Activated T-cell treated with anti-CD3 and anti-CD28 coated beads, Interleukin-2, amount 50 U/mL, for 72 hours (primary cell): ENCODE data around the gene RADIL. TPM values are rescaled to one million over a fixed set of nuclear protein-coding genes. Genes with fewer than 3 reads are reported as not detected.

Source experiments
- ATAC-seq, 2 donors: fragments of 150-1000 bp; cut with Tn5 transposase; replicated peaks in 1 of 2; 2 replicates each; pipeline ENCODE4 v1.10.0; 2021; ENCODE audit warnings: moderate library complexity in 2 of 2, mild to moderate bottlenecking in 1 of 2
- DNase-seq, 2 donors: peaks; one replicate each; pipeline ENCODE4 v3.0.0; 2021 to 2022; ENCODE audit warnings: mixed read lengths in 1 of 2
- H3K27ac Mint-ChIP-seq: one replicate; pipeline ENCODE4 v1.8.0; 2022; ENCODE audit warnings: mild to moderate bottlenecking, moderate library complexity, mixed read lengths
- H3K27me3 Mint-ChIP-seq: one replicate; pipeline ENCODE4 v1.8.0; 2022; ENCODE audit warnings: low read depth, mixed read lengths
- H3K36me3 Mint-ChIP-seq, 2 donors: one replicate each; pipeline ENCODE4 v1.8.0; 2022; ENCODE audit warnings: mixed read lengths in 2 of 2, mild to moderate bottlenecking in 1 of 2; ENCODE audit not compliant: insufficient read depth in 2 of 2
- H3K4me1 Mint-ChIP-seq: one replicate; pipeline ENCODE4 v1.8.0; 2022; ENCODE audit warnings: low read depth, mixed read lengths
- H3K4me3 Mint-ChIP-seq, 2 donors: one replicate each; pipeline ENCODE4 v1.8.0; 2022; ENCODE audit warnings: mild to moderate bottlenecking in 2 of 2, mixed read lengths in 2 of 2, moderate library complexity in 2 of 2
- H3K9me3 Mint-ChIP-seq, 2 donors: one replicate each; pipeline ENCODE4 v1.8.0; 2022; ENCODE audit warnings: mixed read lengths in 2 of 2
- total RNA-seq, 2 donors: library from RNA; stranded (reverse); gene quantifications; one replicate each; pipeline ENCODE4 v1.2.3, GENCODE V29; 2022

RADIL gene
- total RNA-seq, 2 donors from 2014 or later: 0.50 to 0.53 TPM

DNA sequence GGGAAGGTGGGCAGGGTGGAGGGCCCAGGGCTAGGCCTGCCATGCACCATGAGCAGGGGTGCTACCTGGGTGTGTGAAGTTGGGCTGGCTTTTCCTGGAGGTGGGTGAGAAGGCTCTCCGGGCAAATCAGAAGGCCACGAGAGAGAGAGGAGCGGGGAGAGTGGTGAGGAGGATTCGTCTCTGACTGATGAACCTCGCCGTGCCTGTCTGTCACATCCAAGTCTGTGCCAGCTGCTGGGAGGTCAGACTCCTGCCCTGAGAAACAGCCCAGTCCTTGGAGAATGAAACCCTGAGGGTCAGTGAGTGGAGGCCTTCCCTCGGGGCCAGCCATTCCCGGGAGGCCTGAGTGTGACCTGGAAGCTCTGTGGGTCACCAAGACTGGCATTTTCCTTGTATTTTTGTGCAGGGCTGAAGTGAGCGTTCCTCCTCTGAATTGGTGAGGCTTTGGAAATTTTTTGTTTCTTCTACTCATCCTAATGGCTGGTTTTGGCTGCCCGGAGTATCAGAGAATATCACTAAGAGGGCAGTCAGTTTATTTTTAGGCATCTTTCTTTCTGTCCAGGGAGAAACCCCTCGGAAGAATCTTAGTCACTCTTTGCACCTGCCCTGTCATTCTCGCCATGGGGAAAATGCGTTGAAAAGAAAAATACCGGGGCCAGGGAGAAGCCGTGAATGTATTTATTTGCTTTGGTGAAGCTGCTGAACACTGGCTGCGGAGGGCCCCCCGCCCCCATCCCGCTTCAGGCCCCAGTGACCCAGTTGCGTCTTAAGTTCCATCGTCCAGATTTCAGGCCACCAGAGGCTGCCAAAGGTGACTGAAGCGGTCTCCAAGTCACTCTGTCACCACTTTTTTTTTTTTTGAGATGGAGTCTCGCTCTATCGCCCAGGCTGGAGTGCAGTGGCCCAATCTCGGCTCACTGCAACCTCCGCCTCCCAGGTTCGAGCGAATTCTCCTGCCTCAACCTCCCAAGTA is 114.6 kb downstream of the RADIL start:
- Mint-ChIP-seq H3K27me3 (no peaks in the 10 kb centered on the region), H3K4me3 (no peak overlapping the region), H3K36me3 (no peaks in the 10 kb centered on the region), H3K27ac (no peak overlapping the region), H3K9me3 (no peaks in the 10 kb centered on the region), H3K4me1 (peaks cover 9% of the 10 kb centered on the region)
- no peak for DNase-seq
- no peak for ATAC-seq

DNA sequence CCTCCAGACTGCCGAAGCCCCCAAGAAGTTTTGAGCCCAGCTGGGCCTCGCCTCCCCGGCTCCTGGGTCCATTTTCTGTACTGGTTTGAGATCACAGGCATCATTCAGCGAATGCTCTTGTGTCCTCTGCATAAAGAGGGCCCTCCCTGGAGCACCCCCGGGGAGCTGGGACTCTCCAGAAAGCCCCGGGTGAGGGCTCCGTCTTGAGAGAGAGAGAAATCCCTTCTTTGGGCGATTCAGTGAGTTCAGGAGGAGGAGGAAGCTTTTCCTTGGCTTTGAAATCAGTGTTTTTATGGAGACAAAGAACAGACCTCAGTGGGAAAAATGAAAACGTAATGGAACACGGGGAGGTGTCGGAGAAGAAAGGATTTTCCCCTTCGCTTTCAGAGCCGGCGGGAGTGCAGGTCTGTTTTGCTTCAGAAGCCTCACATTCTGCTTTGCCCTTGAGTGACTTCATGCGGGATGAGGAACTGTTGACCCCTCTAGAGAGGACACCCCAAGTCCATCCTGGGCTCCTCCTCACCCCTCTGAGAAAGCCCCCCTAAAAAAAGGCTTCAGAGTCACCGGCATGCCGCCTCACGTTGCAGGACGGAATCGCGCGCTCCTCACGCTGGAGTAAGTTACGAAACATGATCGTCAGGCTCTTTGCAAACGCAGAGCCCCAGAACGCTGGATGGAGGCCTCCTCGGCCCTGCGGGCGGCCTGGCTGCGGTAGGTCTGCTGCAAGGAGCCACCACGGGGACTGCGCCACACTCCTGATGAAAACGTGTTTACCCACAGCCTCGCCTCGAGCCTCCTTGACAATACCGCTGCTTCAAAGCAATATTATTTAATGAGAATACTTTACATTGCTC is 116.6 kb downstream of the RADIL start:
- Mint-ChIP-seq H3K4me1 (no peaks in the 10 kb centered on the region), H3K27ac (no peak overlapping the region), H3K27me3 (no peaks in the 10 kb centered on the region), H3K4me3 (no peak overlapping the region), H3K9me3 (no peaks in the 10 kb centered on the region), H3K36me3 (no peaks in the 10 kb centered on the region)
- no peak for ATAC-seq
- DNase-seq: no peak

DNA sequence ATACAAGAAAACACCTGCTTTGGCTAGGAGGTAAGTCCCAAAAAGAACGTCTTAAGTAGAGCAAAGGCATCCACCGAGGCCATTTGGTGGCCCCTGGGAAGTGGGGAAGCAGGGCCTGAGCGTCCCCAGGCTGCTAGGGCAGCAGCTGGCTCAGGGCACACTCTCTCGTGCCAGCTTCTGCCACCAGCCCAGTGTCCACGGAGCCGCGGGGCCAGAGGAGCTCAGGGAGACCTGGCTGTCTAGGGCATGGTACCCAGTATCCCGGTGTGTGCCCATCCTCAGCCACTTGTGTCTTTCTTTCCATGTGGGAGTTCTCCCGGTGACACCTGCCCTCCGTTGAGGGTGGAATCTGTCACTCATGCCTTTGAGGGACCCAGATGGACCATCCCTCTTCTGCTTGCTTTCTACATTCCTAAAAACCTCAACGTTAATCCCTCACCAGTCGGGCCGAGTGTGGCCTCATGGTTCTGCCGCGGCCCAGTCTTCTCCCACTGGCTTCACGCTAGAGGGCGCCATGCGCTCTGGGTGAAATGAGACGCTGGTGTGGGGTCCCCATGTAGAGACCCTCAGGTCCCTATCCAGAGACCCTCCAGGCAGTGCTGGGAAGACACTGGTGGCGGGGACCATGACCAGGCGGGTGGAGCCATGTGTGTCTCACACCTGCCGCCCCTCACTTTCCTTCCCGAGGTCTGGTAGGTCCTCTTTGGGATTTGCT is 117.6 kb downstream of the RADIL start:
- Mint-ChIP-seq H3K9me3 (no peaks in the 10 kb centered on the region), H3K27me3 (no peaks in the 10 kb centered on the region), H3K36me3 (no peaks in the 10 kb centered on the region), H3K4me3 (no peak overlapping the region), H3K27ac (no peak overlapping the region), H3K4me1 (no peaks in the 10 kb centered on the region)
- DNase-seq: no peak
- ATAC-seq: no peak

DNA sequence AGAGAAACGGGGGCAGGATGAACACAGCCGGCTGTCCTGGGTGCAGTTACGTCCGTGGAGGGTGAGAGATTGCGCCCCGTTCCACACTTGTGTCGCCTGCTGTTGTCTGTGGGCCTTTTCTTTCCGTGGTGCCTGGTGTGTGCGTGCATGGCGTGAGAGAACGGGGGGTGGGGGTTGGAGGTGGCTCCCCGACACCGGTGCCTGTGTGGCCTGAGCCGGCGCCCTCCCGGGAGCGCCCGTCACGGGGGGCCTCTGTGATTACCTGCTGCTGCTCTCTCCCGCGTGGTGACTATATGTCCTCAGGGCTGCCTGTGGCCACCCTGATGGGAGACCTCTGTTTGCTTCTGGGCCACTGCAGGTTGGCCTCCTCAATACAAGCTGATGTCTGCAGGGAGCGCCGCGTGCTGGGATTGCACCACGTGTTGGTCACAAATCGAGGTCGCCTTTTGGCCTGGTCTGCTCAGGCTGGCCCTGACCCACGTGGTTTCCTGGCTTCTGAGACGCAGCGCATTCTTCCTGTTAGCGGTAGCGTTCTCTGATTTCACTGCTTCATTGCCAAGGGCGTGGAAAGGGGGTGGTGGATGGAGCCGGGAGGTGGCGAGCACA is 119.0 kb downstream of the RADIL start:
- H3K4me3 Mint-ChIP-seq: no peak overlapping the region
- no peak for DNase-seq
- no peaks in the 10 kb centered on the region for H3K27me3 Mint-ChIP-seq
- H3K4me1 Mint-ChIP-seq: no peaks in the 10 kb centered on the region
- no peaks in the 10 kb centered on the region for H3K9me3 Mint-ChIP-seq
- no peak overlapping the region for H3K27ac Mint-ChIP-seq
- H3K36me3 Mint-ChIP-seq: no peaks in the 10 kb centered on the region
- ATAC-seq: no peak

DNA sequence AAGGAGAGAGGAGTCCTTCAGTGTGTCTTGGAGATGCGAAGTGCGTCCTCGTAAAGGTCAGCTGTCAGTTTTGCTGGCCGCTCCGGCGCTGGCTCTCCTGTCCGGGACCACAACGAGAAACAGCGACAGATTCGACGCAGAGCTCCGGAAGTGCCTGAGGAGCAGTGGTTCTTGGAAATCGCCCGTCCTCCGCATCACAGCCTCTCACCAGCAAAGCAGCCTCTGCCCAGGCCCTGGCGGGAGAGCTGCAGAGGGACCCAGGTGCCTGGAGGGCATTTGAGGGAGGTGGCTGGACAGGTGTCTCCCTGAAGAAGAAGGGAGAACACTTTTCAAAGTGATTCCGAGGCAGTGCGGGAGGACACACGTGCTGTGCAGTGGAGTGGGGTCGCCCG is 119.7 kb downstream of the RADIL start:
- Mint-ChIP-seq H3K4me1 (no peaks in the 10 kb centered on the region), H3K9me3 (no peaks in the 10 kb centered on the region), H3K4me3 (no peak overlapping the region), H3K27ac (no peak overlapping the region), H3K27me3 (no peaks in the 10 kb centered on the region), H3K36me3 (no peaks in the 10 kb centered on the region)
- no peak for ATAC-seq
- DNase-seq: no peak

DNA sequence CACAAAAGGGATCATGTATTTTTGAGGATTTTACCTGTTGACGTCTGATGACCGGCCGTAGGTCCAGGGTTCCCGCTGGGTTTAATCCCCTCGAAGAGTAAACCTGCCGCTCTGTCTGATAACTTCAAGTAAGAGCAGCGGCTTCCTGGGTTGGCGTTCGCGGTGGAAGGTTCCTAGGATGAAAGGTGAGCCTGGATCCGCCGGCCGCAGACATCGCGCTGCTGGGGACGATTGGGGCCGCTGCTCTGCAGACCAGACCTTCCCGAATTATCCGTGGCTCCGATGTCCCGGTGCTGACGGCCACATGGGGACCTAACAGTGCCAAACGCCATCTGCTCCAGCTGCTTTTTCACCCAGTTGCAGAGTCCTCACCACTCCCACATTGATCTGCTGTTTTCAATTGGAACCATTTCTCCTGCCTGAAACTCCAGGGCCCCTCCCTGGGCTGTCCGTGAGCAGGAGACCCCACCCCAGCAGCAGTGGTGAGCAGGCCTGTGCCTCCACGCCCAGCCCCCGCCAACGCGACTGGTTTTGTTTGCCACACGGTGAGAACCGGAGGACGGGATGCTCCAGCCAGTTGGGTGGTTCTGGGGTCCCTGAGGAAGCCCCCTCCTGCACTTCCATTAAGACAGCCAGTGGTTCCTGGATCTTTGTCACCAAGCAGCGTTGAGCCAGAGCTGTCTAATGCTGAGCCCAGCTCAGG is 120.3 kb downstream of the RADIL start:
- H3K27ac Mint-ChIP-seq: no peak overlapping the region
- H3K4me3 Mint-ChIP-seq: no peak overlapping the region
- H3K9me3 Mint-ChIP-seq: no peaks in the 10 kb centered on the region
- no peaks in the 10 kb centered on the region for H3K36me3 Mint-ChIP-seq
- no peaks in the 10 kb centered on the region for H3K27me3 Mint-ChIP-seq
- no peak for DNase-seq
- no peak for ATAC-seq
- no peaks in the 10 kb centered on the region for H3K4me1 Mint-ChIP-seq

DNA sequence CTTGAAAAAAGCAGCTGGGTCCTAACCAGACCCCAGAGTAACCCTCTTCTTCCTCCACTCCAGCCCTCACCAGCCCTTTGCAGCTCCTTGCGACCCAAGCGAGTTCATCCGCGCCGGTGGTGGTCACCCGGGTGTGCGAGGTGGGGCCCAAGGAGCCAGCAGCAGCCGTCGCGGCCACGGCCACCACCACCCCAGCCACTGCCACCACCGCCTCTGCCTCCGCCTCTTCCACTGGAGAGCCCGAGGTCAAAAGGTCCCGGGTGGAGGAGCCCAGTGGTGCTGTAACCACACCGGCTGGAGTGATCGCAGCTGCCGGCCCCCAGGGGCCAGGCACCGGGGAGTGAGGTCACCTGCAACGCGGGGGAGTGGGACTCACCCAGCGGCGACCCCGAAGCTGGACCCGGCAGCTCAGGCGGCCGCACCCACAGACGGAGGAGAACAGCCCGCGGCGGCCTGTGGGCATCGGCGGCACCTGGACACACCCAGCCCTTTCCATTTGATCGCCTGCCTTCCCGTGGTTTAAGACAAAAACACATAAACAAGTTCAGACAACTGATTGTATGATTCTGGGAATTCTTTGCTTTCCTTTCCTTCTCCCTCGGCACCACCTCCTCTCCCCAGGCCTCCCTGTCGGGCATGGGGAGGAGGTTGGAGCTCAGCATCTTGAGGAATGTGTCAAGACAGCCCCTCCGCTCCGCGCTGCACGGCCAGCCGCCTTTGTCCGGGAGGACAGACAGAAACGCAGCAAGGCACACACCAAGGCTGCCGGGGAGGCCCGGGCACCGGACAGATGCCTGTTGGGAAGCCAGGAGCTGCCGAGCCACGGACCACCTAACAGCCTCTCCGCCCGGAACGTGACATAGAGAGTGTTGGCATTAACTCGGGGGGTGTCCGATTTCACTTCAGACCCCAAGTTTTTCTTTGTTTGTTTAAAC is 121.1 kb downstream of the RADIL start:
- no peak for ATAC-seq
- H3K27ac Mint-ChIP-seq: no peak overlapping the region
- no peaks in the 10 kb centered on the region for H3K27me3 Mint-ChIP-seq
- H3K36me3 Mint-ChIP-seq: no peaks in the 10 kb centered on the region
- no peak overlapping the region for H3K4me3 Mint-ChIP-seq
- no peak for DNase-seq
- no peaks in the 10 kb centered on the region for H3K4me1 Mint-ChIP-seq
- H3K9me3 Mint-ChIP-seq: no peaks in the 10 kb centered on the region

DNA sequence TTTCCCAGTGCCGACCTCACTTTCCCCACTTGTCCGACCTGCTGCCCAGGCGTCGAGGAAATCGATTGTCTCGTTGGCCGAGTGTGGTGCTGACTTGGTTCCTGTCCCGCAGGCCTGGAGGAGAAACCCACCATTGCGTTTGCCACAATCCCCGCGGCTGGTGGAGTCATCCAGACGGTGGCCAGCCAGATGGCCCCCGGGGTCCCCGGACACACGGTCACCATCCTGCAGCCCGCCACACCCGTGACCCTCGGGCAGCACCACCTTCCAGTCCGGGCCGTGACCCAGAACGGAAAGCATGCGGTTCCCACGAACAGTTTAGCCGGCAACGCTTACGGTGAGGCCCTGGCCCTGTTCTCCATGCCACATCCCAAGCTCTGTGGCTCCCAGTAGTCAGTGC is 122.6 kb downstream of the RADIL start:
- Mint-ChIP-seq H3K4me1 (no peaks in the 10 kb centered on the region), H3K27me3 (no peaks in the 10 kb centered on the region), H3K36me3 (peaks cover 0 to 3% of the 10 kb centered on the region in 2 donors), H3K4me3 (no peak overlapping the region), H3K27ac (no peak overlapping the region), H3K9me3 (no peaks in the 10 kb centered on the region)
- ATAC-seq (no peak), DNase-seq (no peak)

DNA sequence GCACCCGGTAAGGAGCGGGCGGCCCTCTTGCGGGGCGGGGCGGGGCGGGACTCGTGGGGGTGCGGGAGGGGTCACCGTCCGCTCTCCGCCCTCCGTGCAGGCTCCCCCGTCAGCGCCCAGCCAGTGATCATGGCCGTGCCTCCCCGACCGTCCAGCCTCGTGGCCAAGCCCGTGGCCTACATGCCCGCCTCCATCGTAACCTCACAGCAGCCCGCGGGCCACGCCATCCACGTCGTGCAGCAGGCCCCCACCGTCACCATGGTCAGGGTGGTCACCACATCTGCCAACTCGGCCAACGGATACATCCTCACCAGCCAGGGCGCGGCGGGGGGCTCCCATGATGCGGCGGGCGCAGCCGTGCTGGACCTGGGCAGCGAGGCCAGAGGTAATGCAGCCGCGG is 124.3 kb downstream of the RADIL start:
- no peak for ATAC-seq
- Mint-ChIP-seq H3K27me3 (no peaks in the 10 kb centered on the region), H3K27ac (no peak overlapping the region), H3K4me1 (no peaks in the 10 kb centered on the region), H3K36me3 (peaks cover 0 to 3% of the 10 kb centered on the region in 2 donors), H3K9me3 (no peaks in the 10 kb centered on the region), H3K4me3 (no peak overlapping the region)
- DNase-seq: no peak

DNA sequence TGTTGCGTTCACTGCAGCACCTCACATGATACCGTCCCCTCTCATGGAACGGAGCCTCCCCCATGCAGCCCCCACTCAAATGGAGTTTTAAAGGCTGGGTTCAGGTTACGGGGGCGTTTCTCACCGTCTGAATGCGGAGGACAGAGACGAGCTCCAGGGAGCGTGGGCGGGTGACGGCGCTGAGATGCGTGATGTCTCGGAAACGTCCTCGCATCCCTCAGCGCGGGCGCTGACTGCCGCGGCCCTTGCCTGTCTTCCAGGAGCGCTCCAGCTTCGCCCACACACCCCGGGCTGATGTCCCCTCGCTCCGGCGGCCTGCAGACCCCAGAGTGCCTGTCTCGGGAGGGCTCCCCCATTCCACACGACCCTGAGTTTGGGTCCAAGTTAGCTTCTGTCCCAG is 124.7 kb downstream of the RADIL start:
- DNase-seq: no peak
- no peaks in the 10 kb centered on the region for H3K9me3 Mint-ChIP-seq
- ATAC-seq: no peak
- H3K27ac Mint-ChIP-seq: no peak overlapping the region
- no peak overlapping the region for H3K4me3 Mint-ChIP-seq
- no peaks in the 10 kb centered on the region for H3K27me3 Mint-ChIP-seq
- H3K4me1 Mint-ChIP-seq: peaks cover under 1% of the 10 kb centered on the region
- H3K36me3 Mint-ChIP-seq: peaks cover 0 to 3% of the 10 kb centered on the region in 2 donors

DNA sequence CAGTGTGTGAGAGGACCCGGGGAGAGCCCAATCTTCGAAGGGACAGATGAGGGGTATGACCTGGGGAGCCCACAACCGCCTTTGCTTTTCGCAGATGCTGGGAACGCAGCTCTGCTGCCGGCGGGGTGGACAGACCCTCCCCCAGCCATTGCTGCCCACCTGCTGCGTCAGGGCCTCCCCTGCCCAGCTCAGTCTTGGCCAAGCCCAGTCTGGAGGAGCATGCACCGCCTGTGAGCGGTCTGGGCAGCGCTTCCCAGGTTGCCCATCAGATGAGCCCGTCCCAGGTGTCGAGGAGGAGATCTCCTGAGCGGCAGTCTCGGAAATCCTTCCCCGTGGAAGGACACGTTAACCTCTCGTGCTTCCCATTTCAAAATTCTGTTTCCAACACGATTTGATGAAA is 125.4 kb downstream of the RADIL start:
- DNase-seq (no peak), ATAC-seq (no peak)
- Mint-ChIP-seq H3K4me3 (no peak overlapping the region), H3K27me3 (no peaks in the 10 kb centered on the region), H3K4me1 (peaks cover 7% of the 10 kb centered on the region), H3K27ac (no peak overlapping the region), H3K36me3 (peaks cover 0 to 3% of the 10 kb centered on the region in 2 donors), H3K9me3 (no peaks in the 10 kb centered on the region)
